Measurements from ENCODE around the gene ZBTB24. TPM values are rescaled to one million over a fixed set of nuclear protein-coding genes. Genes with fewer than 3 reads are reported as not detected.

ZBTB24 gene
- total and polyA plus RNA-seq, 2 donors (not counting 3 experiments of a cell fraction or from before 2014, with no cell fraction given): 1.9 to 6.2 TPM

DNA sequence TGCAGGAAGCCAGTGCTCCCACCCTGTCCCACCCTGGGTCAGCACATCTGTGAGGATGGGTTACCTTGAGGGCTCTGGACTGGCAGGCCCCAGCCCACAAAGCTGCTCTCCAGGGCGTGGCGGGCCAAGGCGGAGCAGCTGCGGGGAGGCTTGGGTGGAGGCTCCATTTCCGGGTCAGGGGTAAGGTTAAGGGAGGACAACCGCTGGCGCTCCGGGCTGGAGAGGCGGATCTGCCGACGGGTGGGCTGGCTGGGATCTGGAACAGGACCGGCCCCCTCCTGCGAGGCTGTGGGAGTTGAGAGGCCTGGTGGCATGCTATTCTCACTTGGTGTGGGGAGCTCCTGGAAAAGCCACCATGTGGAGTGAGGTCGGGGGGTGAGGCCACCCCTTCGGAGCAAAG lies 36.9 kb downstream of the ZBTB24 start:
- Histone ChIP-seq H3K4me2 (ENCODE audit: insufficient read depth, low read length) (no peak overlapping the region), H3K27me3 (ENCODE audit: control insufficient read depth in 2 of 2, insufficient read depth in 2 of 2, low read length in 2 of 2) (no peaks in the 10 kb centered on the region), H4K20me1 (replicated peaks; ENCODE audit: control insufficient read depth, extremely low read depth, insufficient read depth, low read length) (no peaks in the 10 kb centered on the region), H3K4me1 (ENCODE audit: control insufficient read depth, extremely low read depth, insufficient read depth, low read length) (no peaks in the 10 kb centered on the region), H3K27ac (ENCODE audit: insufficient read depth, low read depth, low read length) (no peak overlapping the region), H3K9me3 (replicated peaks; ENCODE audit: control insufficient read depth, insufficient read depth, low read length) (no peaks in the 10 kb centered on the region), H3K79me2 (ENCODE audit: control insufficient read depth, insufficient read depth, low read length) (no peaks in the 10 kb centered on the region), H3K4me3 (replicated peaks in 1 of 3; ENCODE audit: insufficient read depth in 1 of 3, low read depth in 1 of 3, low read length in 3 of 3) (no peak overlapping the region), H3K36me3 (ENCODE audit: control insufficient read depth in 2 of 2, extremely low read depth in 1 of 2, insufficient read depth in 2 of 2, low read length in 2 of 2) (peaks cover 0 to 17% of the 10 kb centered on the region in 2 experiments), H3K9me1 (replicated peaks; ENCODE audit: control insufficient read depth, extremely low read depth, insufficient read depth, low read length) (no peaks in the 10 kb centered on the region), H3K9ac (replicated peaks; ENCODE audit: extremely low read depth, insufficient read depth, low read length) (no peak overlapping the region), H2AFZ (ENCODE audit: low read depth, low read length) (no peak overlapping the region)
- TF ChIP-seq FOS (IDR thresholded peaks at IDR 0.05; ENCODE audit: borderline replicate concordance, insufficient read depth, low read length): no peak
- no peak for TF ChIP-seq POLR2AphosphoS5 (IDR thresholded peaks at IDR 0.05; ENCODE audit: insufficient read depth, low read depth, low read length)
- TF ChIP-seq, protein P1, sequence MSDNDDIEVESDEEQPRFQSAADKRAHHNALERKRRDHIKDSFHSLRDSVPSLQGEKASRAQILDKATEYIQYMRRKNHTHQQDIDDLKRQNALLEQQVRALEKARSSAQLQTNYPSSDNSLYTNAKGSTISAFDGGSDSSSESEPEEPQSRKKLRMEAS (IDR thresholded peaks at IDR 0.05; ENCODE audit: insufficient read depth, insufficient read length): no peak
- TF ChIP-seq EZH2 (IDR thresholded peaks at IDR 0.05; ENCODE audit: borderline replicate concordance, low read depth, low read length, severe bottlenecking): no peak
- TF ChIP-seq MYC (IDR thresholded peaks at IDR 0.05; ENCODE audit: low read depth, low read length): no peak
- no peak for TF ChIP-seq JUN (IDR thresholded peaks at IDR 0.05; ENCODE audit: borderline replicate concordance, insufficient read depth, insufficient read length, low read depth)
- no peak for TF ChIP-seq CTCF (IDR thresholded peaks at IDR 0.05; ENCODE audit: extremely low read depth in 1 of 2, insufficient read depth in 1 of 2, low read depth in 1 of 2, low read length in 2 of 2)
- no peak for TF ChIP-seq POLR2A (IDR thresholded peaks at IDR 0.05; ENCODE audit: low read depth, low read length)
- no peak for TF ChIP-seq GATA2 (IDR thresholded peaks at IDR 0.05; ENCODE audit: insufficient read depth, insufficient read length, low read depth, low read length)
- CTCF ChIA-PET: no interaction called here
- POLR2A ChIA-PET: no interaction called here
- DNase-seq (ENCODE audit: low read depth, low spot score) (no peak), FAIRE-seq (no peak)
- dilution Hi-C loops (cut with MboI; ENCODE audit: extremely low pct_ligation_motif_present, low sequenced_read_pairs) (no loop called here), intact Hi-C loops (cut with micrococcal nuclease) (no loop called here)
- BruUV-seq (replicated peaks): no TSS peak

Data from endothelial cell of umbilical vein (primary cell).